AG09309 (cell line): ENCODE measurements around the gene RBMS3.
A peak's percentile ranks its signal among the peaks of the same experiment; 100 is the strongest.
"Not testable (repeated sequence)": the region's sequence is repeated elsewhere in the genome, so short reads cannot be mapped to it uniquely, and the experiment has no call there.

Source experiments
- DNase-seq: peaks from one replicate; pipeline ENCODE4 v3.0.0-alpha.2; 2010; ENCODE audit warnings: low read depth
- H3K4me3 ChIP-seq: 2 replicates; pipeline ENCODE4 v1.5.1; 2011; ENCODE audit warnings: mild to moderate bottlenecking, low read depth, low read length, moderate library complexity; ENCODE audit not compliant: control insufficient read depth
- CTCF ChIP-seq: IDR thresholded peaks from 2 replicates; pipeline ENCODE4 v1.5.1; 2011; ENCODE audit warnings: mild to moderate bottlenecking, low read depth, low read length, inconsistent platforms; ENCODE audit not compliant: insufficient read depth, control insufficient read depth; ENCODE audit errors: missing control alignments

Gene RBMS3

GRCh38 chr3:29456901-29457300 is 176.0 kb downstream of the RBMS3 start:
- no peak for TF ChIP-seq CTCF
- H3K4me3 ChIP-seq: no peak overlapping the region
- no peak for DNase-seq

- H3K4me3 ChIP-seq: no peak overlapping the region
- TF ChIP-seq CTCF: no peak
- DNase-seq: no peak
Measured at GRCh38 chr3:29463304-29463703, 182.4 kb downstream of the RBMS3 start.

DNA sequence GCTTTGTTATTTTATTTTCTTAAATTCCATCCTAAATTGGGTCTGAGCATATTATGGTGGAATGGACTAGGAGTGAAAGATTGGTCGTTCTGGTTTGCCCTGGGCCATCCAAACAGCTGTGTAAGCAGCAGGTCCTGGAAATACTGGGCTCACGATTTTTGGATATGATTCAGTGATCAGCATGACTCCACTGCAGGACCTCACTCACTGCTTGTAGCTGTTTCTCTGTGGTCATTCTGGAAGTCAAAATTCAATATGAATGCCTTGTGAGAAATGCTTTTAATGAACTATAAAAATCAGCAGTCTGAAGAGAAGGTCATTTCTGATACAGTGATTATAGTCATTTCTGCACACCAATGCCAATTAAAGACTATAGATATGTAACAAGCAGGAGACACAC is 185.0 kb downstream of the RBMS3 start:
- no peak for TF ChIP-seq CTCF
- DNase-seq: peak; percentile 50
- H3K4me3 ChIP-seq: no peak overlapping the region

DNA sequence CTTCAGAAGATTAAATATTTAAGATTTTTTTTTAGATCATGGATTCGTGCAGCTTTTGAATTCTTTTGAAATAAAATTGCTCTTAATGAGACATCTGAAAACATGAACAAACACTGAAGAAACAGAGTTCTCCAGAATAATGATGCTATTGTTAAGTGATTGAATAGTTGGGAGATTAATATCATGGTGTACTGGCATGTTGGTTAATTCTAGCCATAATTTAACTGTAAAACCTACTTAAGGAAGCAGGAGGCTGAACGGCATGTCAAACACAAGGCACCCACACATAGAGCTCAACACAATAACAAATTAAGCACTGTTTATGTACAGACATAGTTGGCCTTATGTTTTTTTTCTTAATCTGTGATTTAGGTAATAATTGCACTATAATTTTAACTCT is 185.6 kb downstream of the RBMS3 start:
- H3K4me3 ChIP-seq: no peak overlapping the region
- no peak for TF ChIP-seq CTCF
- no peak for DNase-seq

GRCh38 chr3:29468187-29468586 is 187.3 kb downstream of the RBMS3 start:
- TF ChIP-seq CTCF: no peak
- DNase-seq: no peak
- no peak overlapping the region for H3K4me3 ChIP-seq

GRCh38 chr3:29473481-29474170 is 192.8 kb downstream of the RBMS3 start:
- not testable (repeated sequence) for DNase-seq, H3K4me3 ChIP-seq

DNA sequence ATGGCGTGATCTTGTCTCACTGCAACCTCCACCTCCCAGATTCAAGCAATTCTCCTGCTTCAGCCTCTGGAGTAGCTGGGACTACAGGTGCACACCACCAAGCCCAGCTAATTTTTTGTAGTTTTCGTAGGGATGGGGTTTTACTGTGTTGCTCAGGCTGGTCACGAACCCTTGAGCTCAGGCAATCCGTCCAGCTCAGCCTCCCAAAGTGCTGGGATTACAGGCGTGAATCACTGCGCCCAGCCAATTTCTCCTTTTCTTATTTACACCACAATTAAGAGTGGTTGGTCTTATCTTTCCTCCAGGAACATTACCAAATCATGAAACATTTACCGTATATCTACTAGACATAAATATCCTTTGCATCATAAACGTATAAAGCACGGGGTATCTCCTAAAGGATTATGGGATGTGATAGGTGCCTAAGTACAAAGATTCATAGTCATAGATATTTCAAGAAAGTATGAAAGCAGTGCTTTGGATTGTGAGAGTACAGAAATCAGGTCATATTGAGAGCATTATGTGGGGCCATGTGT is 194.5 kb downstream of the RBMS3 start:
- no peak for DNase-seq
- TF ChIP-seq CTCF: no peak
- no peak overlapping the region for H3K4me3 ChIP-seq
